Keratinocyte (primary cell): Measurements from ENCODE around the gene KCNC1. TPM values are rescaled to one million over a fixed set of nuclear protein-coding genes. Genes with fewer than 3 reads are reported as not detected.

Experiments
- DNase-seq: peaks from one replicate; pipeline ENCODE4 v3.0.0-alpha.2; 2011; ENCODE audit warnings: low read depth, missing footprints, low spot score
- FAIRE-seq: peaks from 2 replicates; lab custom pipeline; 2011; peaks lifted over from hg19 to GRCh38; lab: Jason Lieb, UNC
- H2AFZ ChIP-seq: 2 replicates; pipeline ENCODE4 v1.6.0; 2012; ENCODE audit warnings: low read length, control low read depth, inconsistent platforms; ENCODE audit not compliant: control insufficient read depth
- H3K27ac ChIP-seq: 2 replicates; pipeline ENCODE4 v1.5.1; 2011; ENCODE audit warnings: low read length; ENCODE audit not compliant: control insufficient read depth, insufficient read depth
- H3K27me3 ChIP-seq: 3 replicates; pipeline ENCODE4 v1.6.0; 2011; ENCODE audit warnings: low read length; ENCODE audit not compliant: control insufficient read depth, insufficient read depth; ENCODE audit errors: extremely low read depth
- H3K36me3 ChIP-seq, 2 experiments: 2 replicates in 1 of 2; 3 replicates in 1 of 2; pipeline ENCODE4 v1.5.1; 2011; ENCODE audit warnings: low read length in 2 of 2, mild to moderate bottlenecking in 1 of 2; ENCODE audit not compliant: control insufficient read depth in 2 of 2, insufficient read depth in 2 of 2; ENCODE audit errors: extremely low read depth in 1 of 2
- H3K4me1 ChIP-seq: 3 replicates; pipeline ENCODE4 v1.5.1; 2011; ENCODE audit warnings: low read length; ENCODE audit not compliant: control insufficient read depth, insufficient read depth; ENCODE audit errors: extremely low read depth
- H3K4me2 ChIP-seq: 3 replicates; pipeline ENCODE4 v1.6.0; 2011; ENCODE audit warnings: low read depth, low read length; ENCODE audit not compliant: control insufficient read depth, insufficient read depth; ENCODE audit errors: extremely low read depth
- H3K4me3 ChIP-seq, 3 experiments: fragments of 200-600 bp in 1 of 3; sonication (generic) in 1 of 3; 2 replicates in 2 of 3; 3 replicates in 1 of 3; pipeline ENCODE4 v1.5.1; 2011 to 2016; ENCODE audit warnings: low read length in 3 of 3, mild to moderate bottlenecking in 3 of 3, control low read depth in 2 of 3, inconsistent platforms in 1 of 3, low read depth in 1 of 3, mixed read lengths in 1 of 3, mixed run types in 1 of 3, moderate library complexity in 1 of 3; ENCODE audit not compliant: control insufficient read depth in 2 of 3, insufficient read depth in 2 of 3; ENCODE audit errors: extremely low read depth in 1 of 3
- H3K79me2 ChIP-seq: 2 replicates; pipeline ENCODE4 v1.6.0; 2012; ENCODE audit warnings: low read length; ENCODE audit not compliant: control insufficient read depth, insufficient read depth
- H3K9ac ChIP-seq: 3 replicates; pipeline ENCODE4 v1.6.0; 2011; ENCODE audit warnings: low read length; ENCODE audit not compliant: control insufficient read depth, insufficient read depth; ENCODE audit errors: extremely low read depth
- H3K9me1 ChIP-seq: 3 replicates; pipeline ENCODE4 v1.6.0; 2011; ENCODE audit warnings: low read length; ENCODE audit not compliant: control insufficient read depth, insufficient read depth; ENCODE audit errors: extremely low read depth
- H3K9me3 ChIP-seq: 2 replicates; pipeline ENCODE4 v1.5.1; 2012; ENCODE audit warnings: low read depth, low read length; ENCODE audit not compliant: control insufficient read depth
- H4K20me1 ChIP-seq: 3 replicates; pipeline ENCODE4 v1.6.0; 2011; ENCODE audit warnings: low read length; ENCODE audit not compliant: control insufficient read depth, insufficient read depth; ENCODE audit errors: extremely low read depth
- CTCF ChIP-seq, 3 experiments: IDR thresholded peaks in 1 of 3; conservative IDR thresholded peaks in 1 of 3; optimal IDR thresholded peaks in 1 of 3; 2 replicates in 2 of 3; 3 replicates in 1 of 3; pipeline versions ENCODE3 to v1.5.1; 2011; ENCODE audit warnings: low read length in 3 of 3, mild to moderate bottlenecking in 3 of 3, moderate library complexity in 2 of 3, control low read depth in 1 of 3, inconsistent platforms in 1 of 3; ENCODE audit not compliant: insufficient read depth in 2 of 3; ENCODE audit errors: extremely low read depth in 1 of 3
- EZH2 ChIP-seq: IDR thresholded peaks from one replicate; pipeline ENCODE4 v1.6.1; 2012; ENCODE audit warnings: inconsistent platforms, mild to moderate bottlenecking, low read length, moderate library complexity
- dilution Hi-C: fragments of 300-500 bp; cut with MboI; formaldehyde crosslinking; loops from one replicate; pipeline ENCODE4 v1.7.0; 2020; ENCODE audit warnings: low sequenced_read_pairs; ENCODE audit not compliant: extremely low pct_ligation_motif_present
- polyA plus RNA-seq, 5 experiments: library from polyadenylated mRNA; depleted of rRNA in 3 of 5; stranded (reverse) in 3 of 5; stranded (forward) in 1 of 5; unstranded in 1 of 5; fragments of >200 nt; gene quantifications; 1 replicate in 1 of 5; 2 replicates in 3 of 5; 3 replicates in 1 of 5; pipeline versions ENCODE4 v1.2.1 to v1.2.3, GENCODE V29; 2011 to 2012; ENCODE audit warnings: missing spikeins in 2 of 5, low read depth in 1 of 5, low replicate concordance in 1 of 5

Gene KCNC1
- polyA plus RNA-seq, 1 donor (not counting 4 experiments of a cell fraction or from before 2014, with no cell fraction given), result not detected

DNA sequence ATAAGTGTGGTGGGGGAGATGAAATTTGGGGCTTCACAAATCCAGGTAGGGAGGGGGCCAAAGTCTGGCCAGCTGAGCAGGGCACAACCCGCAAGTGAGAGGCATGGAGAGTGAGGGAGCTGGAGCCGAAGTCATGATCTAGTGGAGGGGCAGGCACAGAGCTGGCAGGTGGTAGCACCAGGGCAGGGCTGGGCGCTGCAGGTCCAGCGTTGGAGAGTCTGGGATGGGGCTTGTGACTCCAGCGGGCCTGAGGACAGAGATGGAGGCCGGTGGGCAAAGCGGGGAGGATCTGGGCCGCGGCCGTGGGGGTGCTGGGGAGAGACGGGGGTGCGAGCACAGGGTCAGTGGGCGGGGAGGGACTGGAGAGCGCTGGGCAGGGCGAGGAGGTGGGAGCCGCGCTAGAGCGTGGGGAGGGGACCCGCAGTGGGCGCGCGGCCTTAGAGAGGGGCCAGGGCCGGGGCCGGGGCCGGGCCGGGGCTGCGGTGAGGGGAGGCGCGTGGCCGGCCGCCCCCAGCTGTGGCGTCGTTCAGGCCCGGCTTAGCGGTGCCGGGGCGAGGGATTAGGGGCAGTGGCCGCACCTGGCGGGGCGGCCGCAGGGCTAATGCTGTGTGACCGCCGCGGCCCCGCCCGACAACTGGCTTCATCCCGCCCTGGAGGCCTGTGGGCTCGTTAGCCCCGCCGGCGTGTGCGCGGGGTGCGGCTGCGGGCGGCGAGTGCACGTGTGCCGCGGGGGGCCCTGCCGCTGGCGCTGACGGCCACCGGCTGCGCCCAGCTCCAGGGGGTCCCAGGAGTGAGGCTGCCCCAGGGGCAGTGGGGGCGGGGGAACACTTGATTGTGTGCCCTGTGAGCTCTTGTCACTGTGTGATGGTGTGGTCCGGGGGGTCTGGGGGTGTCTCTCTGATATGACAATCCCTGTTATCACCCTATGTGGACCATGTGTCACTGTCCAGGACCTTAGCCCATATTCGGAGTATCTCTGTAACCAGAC is 38.8 kb upstream of the KCNC1 start:
- H3K4me3 ChIP-seq, result no peak overlapping the region
- dilution Hi-C loops, result no loop called here
- no peak for FAIRE-seq
- H3K79me2 ChIP-seq, result no peaks in the 10 kb centered on the region
- no peak for DNase-seq
- no peak overlapping the region for H3K4me2 ChIP-seq
- no peaks in the 10 kb centered on the region for H3K9me3 ChIP-seq
- TF ChIP-seq EZH2 (no peak), CTCF (optimal IDR thresholded peaks at IDR 0.05 in 1 of 3, IDR thresholded peaks at IDR 0.05 in 1 of 3, conservative IDR thresholded peaks at IDR 0.05 in 1 of 3; ENCODE audit: extremely low read depth in 1 of 3, insufficient read depth in 2 of 3, low read length in 3 of 3) (no peak)
- H3K27me3 ChIP-seq, result peaks cover 38% of the 10 kb centered on the region
- no peak overlapping the region for H3K27ac ChIP-seq
- no peak overlapping the region for H2AFZ ChIP-seq
- H3K9ac ChIP-seq, result no peak overlapping the region
- no peaks in the 10 kb centered on the region for H4K20me1 ChIP-seq
- H3K36me3 ChIP-seq, result no peaks in the 10 kb centered on the region
- no peaks in the 10 kb centered on the region for H3K4me1 ChIP-seq
- no peaks in the 10 kb centered on the region for H3K9me1 ChIP-seq

GRCh38 chr11:17696741-17697140 is 37.8 kb upstream of the KCNC1 start:
- H3K36me3 ChIP-seq, result no peaks in the 10 kb centered on the region
- no peak overlapping the region for H3K4me2 ChIP-seq
- H3K9ac ChIP-seq, result no peak overlapping the region
- H3K79me2 ChIP-seq, result no peaks in the 10 kb centered on the region
- no peaks in the 10 kb centered on the region for H4K20me1 ChIP-seq
- DNase-seq (no peak), FAIRE-seq (no peak)
- H3K4me1 ChIP-seq, result no peaks in the 10 kb centered on the region
- no peak overlapping the region for H3K27ac ChIP-seq
- peaks cover 38% of the 10 kb centered on the region for H3K27me3 ChIP-seq
- no peaks in the 10 kb centered on the region for H3K9me1 ChIP-seq
- no peak overlapping the region for H2AFZ ChIP-seq
- dilution Hi-C loops, result no loop called here
- H3K4me3 ChIP-seq, result no peak overlapping the region
- TF ChIP-seq CTCF (optimal IDR thresholded peaks at IDR 0.05 in 1 of 3, IDR thresholded peaks at IDR 0.05 in 1 of 3, conservative IDR thresholded peaks at IDR 0.05 in 1 of 3; ENCODE audit: extremely low read depth in 1 of 3, insufficient read depth in 2 of 3, low read length in 3 of 3) (no peak), EZH2 (no peak)
- no peaks in the 10 kb centered on the region for H3K9me3 ChIP-seq
